Gastroesophageal sphincter (tissue), 3 donors: ENCODE measurements around the gene SSH2.

Experiments used
- CTCF ChIP-seq, 4 experiments: fragments of 200-600 bp in 2 of 4; fragments of 450-650 bp in 2 of 4; sonication (generic) in 1 of 4; IDR thresholded peaks; one replicate each; pipeline ENCODE4 v1.5.1; 2017 to 2019; ENCODE audit warnings: antibody characterized with exemption in 4 of 4, mild to moderate bottlenecking in 2 of 4, moderate library complexity in 2 of 4
- POLR2A ChIP-seq, 2 donors: fragments of 450-650 bp; IDR thresholded peaks; one replicate each; pipeline ENCODE4 v1.6.1; 2017; ENCODE audit warnings: antibody characterized with exemption in 2 of 2, mild to moderate bottlenecking in 2 of 2, moderate library complexity in 1 of 2

- TF ChIP-seq CTCF (IDR thresholded peaks at IDR 0.05) (no peak), POLR2A (IDR thresholded peaks at IDR 0.05) (no peak)
These were observed 94.3 kb downstream of the SSH2 start for GRCh38 chr17:29835435-29836351.
